Activated naive CD4-positive, alpha-beta T cell treated with anti-CD3 and anti-CD28 coated beads, Interleukin-2, amount 50 U/mL, for 24 hours (primary cell): ENCODE results near the gene COL17A1.

Experiments
- H3K27ac Mint-ChIP-seq: one replicate; pipeline ENCODE4 v1.8.0; 2021; ENCODE audit warnings: mild to moderate bottlenecking, mixed read lengths
- H3K27me3 Mint-ChIP-seq: one replicate; pipeline ENCODE4 v1.8.0; 2021; ENCODE audit warnings: mixed read lengths
- H3K36me3 Mint-ChIP-seq: one replicate; pipeline ENCODE4 v1.8.0; 2021; ENCODE audit warnings: mixed read lengths
- H3K4me1 Mint-ChIP-seq: one replicate; pipeline ENCODE4 v1.8.0; 2021; ENCODE audit warnings: mixed read lengths
- H3K4me3 Mint-ChIP-seq: one replicate; pipeline ENCODE4 v1.8.0; 2021; ENCODE audit warnings: mild to moderate bottlenecking, mixed read lengths
- H3K9me3 Mint-ChIP-seq: one replicate; pipeline ENCODE4 v1.8.0; 2021; ENCODE audit warnings: mixed read lengths

The COL17A1 gene

GRCh38 chr10:104104418-104104817 is 18.7 kb upstream of the COL17A1 start:
- Mint-ChIP-seq H3K4me1 (peaks cover 10% of the 10 kb centered on the region), H3K36me3 (no peaks in the 10 kb centered on the region), H3K27ac (no peak overlapping the region), H3K4me3 (no peak overlapping the region), H3K9me3 (no peaks in the 10 kb centered on the region), H3K27me3 (no peaks in the 10 kb centered on the region)

- H3K4me1 Mint-ChIP-seq = peaks cover 10% of the 10 kb centered on the region
- no peak overlapping the region for H3K4me3 Mint-ChIP-seq
- H3K9me3 Mint-ChIP-seq = no peaks in the 10 kb centered on the region
- H3K27me3 Mint-ChIP-seq = no peaks in the 10 kb centered on the region
- H3K27ac Mint-ChIP-seq = no peak overlapping the region
- H3K36me3 Mint-ChIP-seq = no peaks in the 10 kb centered on the region
These were observed 18.3 kb upstream of the COL17A1 start for GRCh38 chr10:104103956-104104355.

DNA sequence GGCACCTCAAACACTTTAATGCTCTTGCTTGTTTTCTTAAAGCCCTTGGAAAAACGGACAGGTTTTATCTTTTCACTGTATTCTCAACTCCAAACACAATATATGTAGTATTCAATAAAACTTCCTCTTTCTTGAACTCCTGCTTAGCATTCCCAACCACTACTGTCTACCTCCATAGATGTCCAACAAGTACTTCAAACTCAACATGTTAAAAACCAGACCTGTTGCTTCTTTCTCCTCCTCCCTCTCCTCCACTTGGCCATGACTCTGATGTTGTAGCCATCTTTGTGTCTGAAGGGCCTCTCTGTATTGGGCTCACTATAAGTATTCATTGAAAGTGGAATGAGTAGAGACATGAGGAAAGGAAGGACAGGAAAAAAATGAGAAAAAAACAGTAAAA is 16.2 kb upstream of the COL17A1 start:
- no peak overlapping the region for H3K4me3 Mint-ChIP-seq
- H3K36me3 Mint-ChIP-seq = no peaks in the 10 kb centered on the region
- no peaks in the 10 kb centered on the region for H3K27me3 Mint-ChIP-seq
- H3K27ac Mint-ChIP-seq = no peak overlapping the region
- peaks cover 10% of the 10 kb centered on the region for H3K4me1 Mint-ChIP-seq
- H3K9me3 Mint-ChIP-seq = no peaks in the 10 kb centered on the region

GRCh38 chr10:104100795-104101194 is 15.1 kb upstream of the COL17A1 start:
- no peak overlapping the region for H3K4me3 Mint-ChIP-seq
- no peaks in the 10 kb centered on the region for H3K9me3 Mint-ChIP-seq
- H3K36me3 Mint-ChIP-seq = no peaks in the 10 kb centered on the region
- no peak overlapping the region for H3K27ac Mint-ChIP-seq
- no peaks in the 10 kb centered on the region for H3K27me3 Mint-ChIP-seq
- H3K4me1 Mint-ChIP-seq = peaks cover 10% of the 10 kb centered on the region

DNA sequence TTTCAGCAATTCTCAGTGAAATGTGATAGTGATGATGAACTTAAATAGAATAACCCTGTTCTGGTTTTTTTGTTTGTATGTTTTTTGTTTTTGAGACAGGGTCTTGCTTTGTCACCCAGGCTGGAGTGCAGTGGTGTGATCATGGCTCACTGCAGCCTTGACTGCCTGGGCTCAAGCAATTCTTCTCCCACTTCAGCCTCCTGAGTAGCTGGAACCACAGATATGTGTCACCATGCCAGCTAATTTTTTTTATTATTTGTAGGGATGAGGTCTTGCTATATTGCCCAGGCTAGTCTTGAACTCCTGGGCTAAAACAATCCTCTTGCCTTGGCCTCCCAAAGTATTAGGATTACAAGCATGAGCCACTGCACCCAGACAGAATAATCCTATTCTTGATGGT is 14.3 kb upstream of the COL17A1 start:
- H3K27me3 Mint-ChIP-seq = no peaks in the 10 kb centered on the region
- no peak overlapping the region for H3K4me3 Mint-ChIP-seq
- no peaks in the 10 kb centered on the region for H3K9me3 Mint-ChIP-seq
- peaks cover 7% of the 10 kb centered on the region for H3K4me1 Mint-ChIP-seq
- H3K36me3 Mint-ChIP-seq = no peaks in the 10 kb centered on the region
- no peak overlapping the region for H3K27ac Mint-ChIP-seq

- Mint-ChIP-seq H3K4me3 (no peak overlapping the region), H3K9me3 (no peaks in the 10 kb centered on the region), H3K36me3 (no peaks in the 10 kb centered on the region), H3K27ac (no peak overlapping the region), H3K27me3 (no peaks in the 10 kb centered on the region), H3K4me1 (peaks cover 5% of the 10 kb centered on the region)
These were observed 13.6 kb upstream of the COL17A1 start for GRCh38 chr10:104099269-104099668.

- H3K27me3 Mint-ChIP-seq = no peaks in the 10 kb centered on the region
- peaks cover 10% of the 10 kb centered on the region for H3K4me1 Mint-ChIP-seq
- no peak overlapping the region for H3K4me3 Mint-ChIP-seq
- no peak overlapping the region for H3K27ac Mint-ChIP-seq
- no peaks in the 10 kb centered on the region for H3K9me3 Mint-ChIP-seq
- peaks cover 4% of the 10 kb centered on the region for H3K36me3 Mint-ChIP-seq
These were observed 12.8 kb upstream of the COL17A1 start for GRCh38 chr10:104098358-104098925.

- peaks cover 15% of the 10 kb centered on the region for H3K4me1 Mint-ChIP-seq
- H3K27me3 Mint-ChIP-seq = no peaks in the 10 kb centered on the region
- H3K27ac Mint-ChIP-seq = no peak overlapping the region
- H3K9me3 Mint-ChIP-seq = no peaks in the 10 kb centered on the region
- H3K4me3 Mint-ChIP-seq = no peak overlapping the region
- H3K36me3 Mint-ChIP-seq = peaks cover 5% of the 10 kb centered on the region
These were observed 11.0 kb upstream of the COL17A1 start for GRCh38 chr10:104096692-104097091.

- no peaks in the 10 kb centered on the region for H3K27me3 Mint-ChIP-seq
- H3K9me3 Mint-ChIP-seq = no peaks in the 10 kb centered on the region
- H3K4me3 Mint-ChIP-seq = no peak overlapping the region
- no peak overlapping the region for H3K27ac Mint-ChIP-seq
- peaks cover 5% of the 10 kb centered on the region for H3K36me3 Mint-ChIP-seq
- peaks cover 22% of the 10 kb centered on the region for H3K4me1 Mint-ChIP-seq
These were observed 7.1 kb upstream of the COL17A1 start for GRCh38 chr10:104092749-104093148.

GRCh38 chr10:104090611-104091010 is 4.9 kb upstream of the COL17A1 start:
- Mint-ChIP-seq H3K4me3 (no peak overlapping the region), H3K4me1 (peaks cover 22% of the 10 kb centered on the region)

DNA sequence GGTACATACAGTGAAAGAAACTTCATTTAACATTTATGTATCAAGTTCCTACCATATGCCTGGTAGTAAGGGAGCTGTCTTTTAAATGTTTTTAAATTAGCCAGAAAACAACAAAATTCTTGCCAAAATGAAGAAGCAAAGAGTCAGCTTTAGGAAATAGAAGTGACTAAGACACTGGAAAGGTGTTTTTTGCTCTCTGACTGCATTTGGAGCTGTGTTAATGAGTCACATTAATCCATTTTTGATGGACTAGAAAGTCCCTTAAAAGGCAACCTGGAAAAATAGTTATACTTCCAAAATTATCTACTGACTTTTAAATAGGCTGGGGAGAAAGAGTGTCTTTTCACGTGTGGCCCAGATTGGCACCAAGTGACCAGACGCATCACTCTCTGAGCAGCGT is 3.9 kb upstream of the COL17A1 start:
- Mint-ChIP-seq H3K9me3 (no peaks in the 10 kb centered on the region), H3K27me3 (no peaks in the 10 kb centered on the region), H3K27ac (peak overlapping the region; percentile 10), H3K4me3 (no peak overlapping the region), H3K36me3 (peaks cover 5% of the 10 kb centered on the region), H3K4me1 (peaks cover 20% of the 10 kb centered on the region)

More at GRCh38 chr10:104090611-104091010, 4.9 kb upstream of the COL17A1 start:
- no peaks in the 10 kb centered on the region for H3K27me3 Mint-ChIP-seq
- peaks cover 5% of the 10 kb centered on the region for H3K36me3 Mint-ChIP-seq
- H3K27ac Mint-ChIP-seq = no peak overlapping the region
- no peaks in the 10 kb centered on the region for H3K9me3 Mint-ChIP-seq

DNA sequence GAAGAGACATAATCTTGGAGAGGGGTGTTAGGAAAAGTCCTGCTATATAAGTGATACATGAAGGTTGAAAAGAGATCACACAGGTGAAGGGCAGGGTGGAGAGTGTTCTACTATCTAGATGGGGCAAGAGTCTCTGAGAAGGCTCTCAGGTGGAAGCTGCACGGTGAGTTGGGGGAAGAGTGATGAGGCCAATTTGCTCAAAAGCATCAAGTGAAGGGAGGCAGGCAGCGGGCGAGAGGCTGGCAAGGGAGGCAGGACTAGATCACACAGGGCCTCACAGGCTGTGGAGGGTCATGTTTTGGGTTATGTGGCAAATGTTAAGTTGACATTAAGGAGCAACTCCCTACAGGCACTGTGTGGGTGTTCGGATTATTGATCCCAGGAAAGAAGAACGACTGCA is 2.6 kb upstream of the COL17A1 start:
- no peaks in the 10 kb centered on the region for H3K27me3 Mint-ChIP-seq
- H3K4me1 Mint-ChIP-seq = peaks cover 10% of the 10 kb centered on the region
- no peak overlapping the region for H3K27ac Mint-ChIP-seq
- no peak overlapping the region for H3K4me3 Mint-ChIP-seq
- no peaks in the 10 kb centered on the region for H3K9me3 Mint-ChIP-seq
- no peaks in the 10 kb centered on the region for H3K36me3 Mint-ChIP-seq

DNA sequence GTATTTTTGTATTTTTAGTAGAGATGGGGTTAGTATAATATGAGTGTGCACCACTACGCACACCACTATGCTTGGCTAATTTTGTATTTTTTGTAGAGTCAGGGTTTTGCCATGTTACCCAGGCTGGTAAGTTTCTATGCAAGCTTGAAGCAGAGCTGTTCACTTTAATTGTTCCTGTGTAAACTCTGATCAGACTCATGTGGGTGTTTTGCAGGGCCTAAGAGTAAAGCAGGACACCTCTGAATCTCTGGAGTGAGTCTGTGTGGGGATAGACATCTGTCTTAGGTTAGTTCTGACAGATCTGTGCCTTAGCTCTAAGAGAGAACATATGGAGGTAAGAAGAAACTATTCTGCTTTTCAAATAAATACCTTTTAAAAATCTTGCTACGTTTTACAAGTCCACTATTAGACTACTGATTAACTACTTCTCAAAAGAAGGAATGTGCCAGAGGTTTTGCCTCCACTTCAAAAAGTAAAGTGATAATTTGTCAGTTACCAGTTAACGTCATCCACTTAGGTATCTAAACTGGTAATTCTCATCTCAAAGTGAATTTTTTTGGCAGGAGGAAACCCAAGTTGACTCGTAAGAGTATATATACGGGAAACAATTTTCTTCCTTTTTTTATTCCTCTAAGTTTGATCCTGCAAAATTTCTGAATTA is 1.1 kb downstream of the COL17A1 start:
- H3K36me3 Mint-ChIP-seq = no peaks in the 10 kb centered on the region
- H3K9me3 Mint-ChIP-seq = no peaks in the 10 kb centered on the region
- H3K27me3 Mint-ChIP-seq = no peaks in the 10 kb centered on the region
- H3K27ac Mint-ChIP-seq = no peak overlapping the region
- H3K4me1 Mint-ChIP-seq = peaks cover 4% of the 10 kb centered on the region
- H3K4me3 Mint-ChIP-seq = no peak overlapping the region

DNA sequence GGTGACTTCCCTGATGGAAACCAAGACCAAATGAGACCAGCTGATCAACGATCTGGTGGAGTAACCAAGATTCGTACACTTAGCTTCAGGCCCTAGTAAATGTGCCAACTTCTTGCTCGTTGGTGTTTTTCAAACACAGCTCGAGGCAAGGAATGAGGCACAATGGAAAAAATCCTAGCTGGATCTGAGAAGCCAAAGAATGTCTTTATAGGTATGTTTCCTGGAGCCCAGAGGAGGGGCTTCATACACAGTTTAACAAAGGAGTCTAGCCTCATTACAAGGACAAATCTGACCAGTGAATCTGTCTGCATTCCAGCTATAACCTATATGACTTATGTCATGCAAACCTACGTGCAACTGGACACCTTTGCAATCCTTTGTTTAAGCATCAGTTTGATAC is 3.7 kb downstream of the COL17A1 start:
- Mint-ChIP-seq H3K36me3 (no peaks in the 10 kb centered on the region), H3K9me3 (no peaks in the 10 kb centered on the region), H3K4me1 (no peaks in the 10 kb centered on the region), H3K27ac (no peak overlapping the region), H3K27me3 (no peaks in the 10 kb centered on the region), H3K4me3 (no peak overlapping the region)

- Mint-ChIP-seq H3K27ac (peak overlapping the region; percentile 24), H3K27me3 (no peaks in the 10 kb centered on the region), H3K9me3 (no peaks in the 10 kb centered on the region), H3K4me3 (no peak overlapping the region), H3K36me3 (no peaks in the 10 kb centered on the region), H3K4me1 (no peaks in the 10 kb centered on the region)
These were observed 4.9 kb downstream of the COL17A1 start for GRCh38 chr10:104080762-104081161.

- H3K36me3 Mint-ChIP-seq = no peaks in the 10 kb centered on the region
- no peaks in the 10 kb centered on the region for H3K9me3 Mint-ChIP-seq
- no peaks in the 10 kb centered on the region for H3K4me1 Mint-ChIP-seq
- no peaks in the 10 kb centered on the region for H3K27me3 Mint-ChIP-seq
- H3K27ac Mint-ChIP-seq = no peak overlapping the region
- H3K4me3 Mint-ChIP-seq = no peak overlapping the region
These were observed 8.0 kb downstream of the COL17A1 start for GRCh38 chr10:104077663-104078151.

DNA sequence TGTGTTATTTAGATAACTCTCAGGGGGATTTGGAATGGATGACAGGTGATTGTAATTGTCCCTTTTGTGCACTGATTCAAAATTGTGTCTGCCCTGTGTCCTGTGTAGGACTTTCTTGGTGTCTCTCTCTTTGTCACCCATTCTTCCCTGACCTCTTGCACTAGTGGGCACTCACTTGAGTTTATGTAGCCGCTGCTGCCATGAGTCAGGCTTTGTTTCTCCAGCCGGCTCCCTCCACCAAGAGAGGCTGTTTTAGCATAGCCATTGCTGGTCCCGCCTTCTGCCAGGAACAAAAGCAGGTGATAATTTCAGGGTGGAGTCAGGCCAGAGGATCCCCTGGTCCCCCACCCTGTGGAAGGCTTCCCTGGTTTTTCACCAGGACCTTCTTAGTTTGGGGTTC is 8.4 kb downstream of the COL17A1 start:
- Mint-ChIP-seq H3K4me1 (no peaks in the 10 kb centered on the region), H3K27me3 (no peaks in the 10 kb centered on the region), H3K27ac (no peak overlapping the region), H3K4me3 (no peak overlapping the region), H3K36me3 (no peaks in the 10 kb centered on the region), H3K9me3 (no peaks in the 10 kb centered on the region)
